Esophagus mucosa (tissue), 1 donor: ENCODE measurements around the gene PTH. TPM values are rescaled to one million over a fixed set of nuclear protein-coding genes. Genes with fewer than 3 reads are reported as not detected.

ENCODE experiments used
- ATAC-seq: fragments of 200-7000 bp; cut with Tn5 transposase; one replicate; pipeline ENCODE4 v1.9.1; 2020
- total RNA-seq: library from RNA; stranded (reverse); gene quantifications from one replicate; pipeline ENCODE4 v1.2.4, GENCODE V29; 2023
- donor health status: DM: yes; HTN: yes; CAD: no.

The PTH gene
- total RNA-seq, 1 donor from 2014 or later = not detected

- no peak for ATAC-seq
Observed at GRCh38 chr11:13448876-13449275, 46.9 kb downstream of the PTH start.

- no peak for ATAC-seq
Observed at GRCh38 chr11:13446444-13446843, 49.4 kb downstream of the PTH start.

GRCh38 chr11:13445588-13445987, 50.2 kb downstream of the PTH start:
- ATAC-seq = no peak

Other genes with a start within 250 kb of the PTH start
- gene BMAL1, start 218.2 kb downstream of the PTH start, total RNA-seq = 10.6 TPM
- gene BTBD10, start 32.8 kb downstream of the PTH start, total RNA-seq = 29.8 TPM
- gene FAR1, start 172.7 kb upstream of the PTH start, total RNA-seq = 113 TPM